22Rv1 (cell line): ENCODE measurements around the gene TAS2R31.

Source experiments
- H3K27ac ChIP-seq: fragments of 450-650 bp; 2 replicates; pipeline ENCODE4 v1.5.1; 2017
- ZFX ChIP-seq: fragments of 450-650 bp; IDR thresholded peaks from 2 replicates; pipeline ENCODE4 v1.6.1; 2017; ENCODE audit warnings: antibody characterized with exemption, borderline replicate concordance
- TF ChIP-seq, protein P1 (sequence below): fragments of 450-650 bp; IDR thresholded peaks from 2 replicates; pipeline ENCODE4 v1.5.1; 2017; ENCODE audit warnings: mild to moderate bottlenecking

The TAS2R31 gene

DNA sequence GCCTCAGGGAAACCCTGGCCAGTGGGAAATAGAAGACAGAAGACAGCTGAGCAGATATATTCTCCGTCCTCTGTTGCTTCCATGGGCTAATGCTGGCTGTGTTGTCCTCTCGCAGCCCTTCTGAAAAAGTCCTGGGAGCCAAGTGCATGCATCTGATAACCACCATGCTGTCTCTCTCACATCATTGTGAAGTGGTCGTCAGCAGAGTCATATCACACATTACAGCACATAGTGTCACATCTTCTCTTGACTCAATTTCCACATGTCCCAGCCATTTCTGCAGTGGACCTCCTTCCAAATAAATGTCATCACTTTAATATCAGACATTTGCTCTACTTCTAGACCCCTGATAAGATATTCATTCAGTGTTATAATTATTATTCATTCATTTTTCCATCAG, 36.9 kb downstream of the TAS2R31 start:
- TF ChIP-seq, protein P1, sequence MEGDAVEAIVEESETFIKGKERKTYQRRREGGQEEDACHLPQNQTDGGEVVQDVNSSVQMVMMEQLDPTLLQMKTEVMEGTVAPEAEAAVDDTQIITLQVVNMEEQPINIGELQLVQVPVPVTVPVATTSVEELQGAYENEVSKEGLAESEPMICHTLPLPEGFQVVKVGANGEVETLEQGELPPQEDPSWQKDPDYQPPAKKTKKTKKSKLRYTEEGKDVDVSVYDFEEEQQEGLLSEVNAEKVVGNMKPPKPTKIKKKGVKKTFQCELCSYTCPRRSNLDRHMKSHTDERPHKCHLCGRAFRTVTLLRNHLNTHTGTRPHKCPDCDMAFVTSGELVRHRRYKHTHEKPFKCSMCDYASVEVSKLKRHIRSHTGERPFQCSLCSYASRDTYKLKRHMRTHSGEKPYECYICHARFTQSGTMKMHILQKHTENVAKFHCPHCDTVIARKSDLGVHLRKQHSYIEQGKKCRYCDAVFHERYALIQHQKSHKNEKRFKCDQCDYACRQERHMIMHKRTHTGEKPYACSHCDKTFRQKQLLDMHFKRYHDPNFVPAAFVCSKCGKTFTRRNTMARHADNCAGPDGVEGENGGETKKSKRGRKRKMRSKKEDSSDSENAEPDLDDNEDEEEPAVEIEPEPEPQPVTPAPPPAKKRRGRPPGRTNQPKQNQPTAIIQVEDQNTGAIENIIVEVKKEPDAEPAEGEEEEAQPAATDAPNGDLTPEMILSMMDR: no peak
- TF ChIP-seq ZFX: no peak
- no peak overlapping the region for H3K27ac ChIP-seq

- no peak for TF ChIP-seq ZFX
- TF ChIP-seq, protein P1: no peak
- no peak overlapping the region for H3K27ac ChIP-seq
Observed at GRCh38 chr12:10989107-10989506, 42.1 kb downstream of the TAS2R31 start.

GRCh38 chr12:10986812-10987211, 44.4 kb downstream of the TAS2R31 start, which contains the start of gene TAS2R50:
Gene TAS2R50, minus strand, starts transcription at chr12:10986912. Its CDS starts 52 bp downstream, at chr12:10986860.
- H3K27ac ChIP-seq: no peak within 1 kb of the TSS
- TF ChIP-seq ZFX: no peak
- TF ChIP-seq, protein P1: no peak

GRCh38 chr12:10982244-10982643, 49.0 kb downstream of the TAS2R31 start:
- TF ChIP-seq, protein P1: no peak
- no peak for TF ChIP-seq ZFX
- H3K27ac ChIP-seq: no peak overlapping the region
